Muscle layer of duodenum (tissue), 2 donors: Measurements from ENCODE around the gene WDR18.
"Not testable (repeated sequence)": the region's sequence is repeated elsewhere in the genome, so short reads cannot be mapped to it uniquely, and the experiment has no call there.

Source experiments
- H3K27ac ChIP-seq: one replicate; pipeline ENCODE4 v1.7.0; 2013; ENCODE audit warnings: mild to moderate bottlenecking, low read length
- H3K27me3 ChIP-seq: one replicate; pipeline ENCODE4 v1.7.0; 2013; ENCODE audit warnings: low read depth, mild to moderate bottlenecking, control low read depth, low read length
- H3K36me3 ChIP-seq, 2 donors: one replicate each; pipeline ENCODE4 v1.7.0; 2013; ENCODE audit warnings: low read length in 2 of 2, control low read depth in 1 of 2, mild to moderate bottlenecking in 1 of 2; ENCODE audit not compliant: insufficient read depth in 2 of 2, control insufficient read depth in 1 of 2
- H3K4me1 ChIP-seq, 2 donors: one replicate each; pipeline ENCODE4 v1.7.0; 2013; ENCODE audit warnings: low read length in 2 of 2, mild to moderate bottlenecking in 2 of 2, control low read depth in 1 of 2, moderate library complexity in 1 of 2; ENCODE audit not compliant: insufficient read depth in 2 of 2, control insufficient read depth in 1 of 2
- H3K4me3 ChIP-seq, 2 donors: one replicate each; pipeline ENCODE4 v1.7.0; 2013; ENCODE audit warnings: low read length in 2 of 2, low read depth in 1 of 2, mild to moderate bottlenecking in 1 of 2
- H3K9me3 ChIP-seq, 2 donors: one replicate each; pipeline ENCODE4 v1.7.0; 2013; ENCODE audit warnings: low read length in 2 of 2, control low read depth in 1 of 2, mild to moderate bottlenecking in 1 of 2; ENCODE audit not compliant: control insufficient read depth in 1 of 2
- donor health status: healthy.

Gene WDR18

DNA sequence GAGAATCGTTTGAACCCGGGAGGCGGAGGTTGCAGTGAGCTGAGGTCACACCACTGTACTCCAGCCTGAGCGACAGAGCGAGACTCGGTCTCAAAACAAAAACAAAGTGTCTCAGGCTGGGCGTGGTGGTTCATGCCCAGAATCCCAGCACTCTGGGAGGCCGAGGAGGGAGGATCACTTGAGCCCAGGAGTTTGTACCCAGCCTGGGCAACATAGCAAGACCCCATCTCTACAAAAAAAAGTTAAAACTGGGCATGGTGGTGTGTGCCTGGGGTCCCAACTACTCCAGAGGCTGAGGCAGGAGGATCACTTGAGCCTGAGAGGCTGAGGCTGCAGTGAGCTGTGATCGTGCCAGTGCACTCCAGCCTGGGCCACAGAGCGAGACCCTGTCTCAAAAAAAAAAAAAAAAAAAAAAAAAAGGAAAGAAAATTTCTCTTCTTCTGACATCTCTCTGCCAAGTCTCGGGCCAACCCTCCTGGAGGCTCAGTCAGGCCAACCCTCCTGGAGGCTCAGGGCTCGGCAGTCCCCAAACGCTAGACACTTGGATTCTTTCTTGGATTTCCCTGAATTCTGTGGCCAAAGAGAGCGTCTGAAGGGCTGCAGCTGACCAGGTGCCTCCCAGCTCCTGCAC lies 32.0 kb upstream of the WDR18 start:
- H3K9me3 ChIP-seq, result no peaks in the 10 kb centered on the region
- no peaks in the 10 kb centered on the region for H3K27me3 ChIP-seq
- no peak overlapping the region for H3K27ac ChIP-seq
- H3K4me1 ChIP-seq, result peaks cover 0 to 12% of the 10 kb centered on the region in 2 donors
- no peaks in the 10 kb centered on the region for H3K36me3 ChIP-seq
- H3K4me3 ChIP-seq, result no peak overlapping the region

- Histone ChIP-seq H3K4me1 (peaks cover 0 to 12% of the 10 kb centered on the region in 2 donors), H3K36me3 (no peaks in the 10 kb centered on the region), H3K4me3 (no peak overlapping the region), H3K9me3 (no peaks in the 10 kb centered on the region), H3K27me3 (no peaks in the 10 kb centered on the region), H3K27ac (no peak overlapping the region)
These were observed 31.3 kb upstream of the WDR18 start for GRCh38 chr19:952680-953444.

DNA sequence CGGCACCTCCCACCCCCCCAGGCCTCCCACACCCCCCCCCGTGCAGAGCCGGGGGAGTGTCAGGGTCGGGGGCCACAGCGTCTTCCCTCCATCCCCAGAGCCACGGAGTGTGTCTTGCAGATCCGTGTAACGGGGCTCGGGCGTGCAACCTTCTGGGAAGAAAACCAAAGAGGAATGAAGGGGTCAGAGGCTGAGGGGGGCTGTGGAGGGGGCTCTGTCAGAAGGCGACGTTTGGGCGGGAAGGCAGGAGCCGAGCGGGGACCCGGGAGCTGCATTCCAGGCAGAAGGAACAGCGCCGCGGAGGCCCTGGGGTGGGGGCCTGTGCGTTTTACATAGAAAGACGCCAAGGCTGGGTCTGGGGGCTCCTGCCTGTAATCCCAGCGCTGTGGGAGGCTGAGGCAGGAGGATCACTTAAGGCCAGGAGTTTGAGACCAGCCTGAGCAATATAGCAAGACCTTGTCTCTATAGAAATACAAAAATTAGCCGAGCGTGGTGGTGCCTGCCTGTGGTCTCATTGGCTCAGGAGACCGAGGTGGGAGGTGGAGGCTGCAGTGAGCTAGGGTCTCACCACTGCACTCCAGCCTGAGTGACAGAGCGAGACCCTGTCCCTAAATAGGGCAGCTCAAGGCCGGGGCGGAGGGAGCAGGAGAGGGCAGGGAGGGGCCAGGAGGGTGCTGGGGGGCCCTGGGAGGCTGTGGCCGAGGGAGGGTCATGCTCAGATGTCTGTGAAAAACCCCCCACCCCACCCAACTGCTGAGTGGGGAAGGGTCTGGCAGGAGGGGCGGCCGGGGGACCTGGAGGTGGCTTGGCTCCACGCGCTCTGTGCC lies 30.5 kb upstream of the WDR18 start:
- no peaks in the 10 kb centered on the region for H3K36me3 ChIP-seq
- H3K27ac ChIP-seq, result no peak overlapping the region
- peaks cover 0 to 12% of the 10 kb centered on the region in 2 donors for H3K4me1 ChIP-seq
- no peak overlapping the region for H3K4me3 ChIP-seq
- H3K27me3 ChIP-seq, result no peaks in the 10 kb centered on the region
- no peaks in the 10 kb centered on the region for H3K9me3 ChIP-seq

DNA sequence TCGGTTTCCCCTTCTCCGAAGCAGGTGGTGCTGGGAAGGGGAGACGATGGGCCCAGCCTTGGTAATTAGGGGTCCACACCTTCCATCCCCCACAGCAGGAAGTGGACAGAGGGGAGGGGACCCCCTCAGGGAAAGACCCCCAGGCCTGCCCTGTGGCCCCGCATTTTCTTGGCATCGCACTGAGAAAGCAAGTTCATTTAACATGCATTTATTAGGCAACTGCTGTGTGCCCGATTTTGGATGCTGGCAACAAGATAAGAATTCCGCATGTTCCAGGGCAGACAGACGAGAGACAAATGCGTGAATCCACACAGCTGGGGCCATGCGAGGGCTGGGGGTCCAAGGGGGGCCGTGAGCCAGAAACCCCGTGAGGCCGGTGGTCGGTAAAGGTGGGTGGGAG lies 29.9 kb upstream of the WDR18 start:
- no peak overlapping the region for H3K4me3 ChIP-seq
- no peaks in the 10 kb centered on the region for H3K9me3 ChIP-seq
- no peak overlapping the region for H3K27ac ChIP-seq
- H3K36me3 ChIP-seq, result no peaks in the 10 kb centered on the region
- peaks cover 0 to 12% of the 10 kb centered on the region in 2 donors for H3K4me1 ChIP-seq
- H3K27me3 ChIP-seq, result no peaks in the 10 kb centered on the region

- Histone ChIP-seq H3K27me3 (no peaks in the 10 kb centered on the region), H3K9me3 (no peaks in the 10 kb centered on the region), H3K4me3 (no peak overlapping the region), H3K36me3 (peaks cover 0 to 3% of the 10 kb centered on the region in 2 donors), H3K4me1 (peaks cover 0 to 12% of the 10 kb centered on the region in 2 donors), H3K27ac (no peak overlapping the region)
These were observed 29.3 kb upstream of the WDR18 start for GRCh38 chr19:954672-955494.

DNA sequence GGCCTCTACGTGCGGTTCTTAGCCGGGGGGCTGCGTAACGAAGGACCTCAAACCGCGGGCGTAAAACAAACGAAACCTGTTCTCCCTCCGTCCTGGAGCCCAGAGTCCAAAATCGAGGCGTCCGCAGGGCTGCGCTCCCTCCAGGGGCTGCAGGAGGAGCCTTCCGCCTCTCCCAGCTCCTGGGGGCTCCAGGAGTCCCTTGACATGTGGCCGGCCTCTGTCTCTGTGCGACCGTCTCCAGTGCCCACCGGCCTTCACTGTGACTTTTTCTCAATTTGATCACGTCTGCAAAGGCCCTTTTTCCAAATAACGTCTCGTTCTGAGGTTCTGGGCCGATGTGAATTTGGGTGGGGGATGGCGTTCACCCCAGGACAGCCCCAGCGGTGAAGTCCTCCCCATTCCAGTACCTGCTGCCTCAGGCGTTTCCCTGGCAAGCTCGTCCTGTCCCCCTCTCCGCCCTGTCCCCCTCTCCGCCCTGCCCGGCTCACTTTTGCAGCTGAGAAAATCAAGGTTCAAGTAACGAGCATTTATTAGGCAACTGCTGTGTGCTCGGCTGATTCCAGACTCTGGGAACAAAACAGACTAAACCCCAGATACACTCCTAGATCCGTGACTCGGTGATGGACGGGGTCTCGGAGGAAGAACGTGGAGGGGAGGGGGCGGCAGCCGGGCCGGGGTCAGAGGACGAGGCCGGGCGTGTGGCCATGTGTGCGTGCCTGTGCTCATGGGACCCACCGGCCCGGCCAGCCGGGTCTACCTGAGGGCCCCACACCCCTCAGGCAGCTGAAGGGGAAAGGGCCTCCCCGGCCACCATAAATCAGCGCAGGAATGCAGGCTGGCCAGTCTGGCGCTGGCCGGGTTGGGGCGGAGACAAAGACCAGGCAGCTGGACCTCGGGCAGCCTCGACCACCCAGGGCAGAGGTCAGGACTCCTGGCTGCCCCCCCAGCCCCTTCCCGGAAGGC lies 28.1 kb upstream of the WDR18 start:
- H3K36me3 ChIP-seq, result peaks cover 0 to 13% of the 10 kb centered on the region in 2 donors
- peaks cover 0 to 12% of the 10 kb centered on the region in 2 donors for H3K4me1 ChIP-seq
- no peak overlapping the region for H3K4me3 ChIP-seq
- no peaks in the 10 kb centered on the region for H3K27me3 ChIP-seq
- H3K9me3 ChIP-seq, result no peaks in the 10 kb centered on the region
- no peak overlapping the region for H3K27ac ChIP-seq

DNA sequence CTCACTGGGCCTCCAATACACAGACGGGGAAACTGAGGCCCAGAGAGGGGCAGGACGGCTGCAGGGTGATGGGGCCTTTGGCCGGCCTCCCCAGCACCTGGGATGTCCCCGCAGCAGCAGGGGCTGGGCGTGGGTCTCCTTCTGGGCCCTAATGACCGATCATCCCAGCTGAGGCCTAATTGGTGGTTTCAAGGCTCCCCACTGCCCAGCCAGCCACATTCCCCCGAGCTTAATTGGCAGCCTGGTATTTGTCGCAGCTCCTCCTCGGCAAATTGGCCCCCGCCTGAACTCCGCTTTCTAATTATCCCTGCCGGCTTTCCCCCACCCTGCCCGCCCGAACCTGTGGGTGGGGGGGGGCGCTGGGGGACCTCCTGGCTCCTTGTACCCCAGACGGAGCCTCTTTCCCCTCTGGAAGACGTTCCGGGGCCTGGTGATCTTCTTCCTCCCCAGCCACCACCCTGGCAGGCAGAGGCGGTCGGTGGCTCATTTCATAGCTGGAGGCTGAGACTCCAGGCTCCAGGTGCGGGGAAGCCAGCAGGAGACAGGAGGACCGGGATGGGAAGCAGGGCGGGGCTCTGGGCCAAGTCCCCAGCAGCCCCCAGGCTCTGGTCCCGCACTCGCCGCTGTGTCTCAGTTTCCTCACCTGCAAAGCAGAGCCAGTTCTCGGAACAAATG lies 27.2 kb upstream of the WDR18 start:
- H3K27me3 ChIP-seq, result no peaks in the 10 kb centered on the region
- H3K27ac ChIP-seq, result no peak overlapping the region
- peaks cover 0 to 15% of the 10 kb centered on the region in 2 donors for H3K36me3 ChIP-seq
- H3K4me3 ChIP-seq, result no peak overlapping the region
- H3K4me1 ChIP-seq, result peaks cover 0 to 12% of the 10 kb centered on the region in 2 donors
- no peaks in the 10 kb centered on the region for H3K9me3 ChIP-seq

DNA sequence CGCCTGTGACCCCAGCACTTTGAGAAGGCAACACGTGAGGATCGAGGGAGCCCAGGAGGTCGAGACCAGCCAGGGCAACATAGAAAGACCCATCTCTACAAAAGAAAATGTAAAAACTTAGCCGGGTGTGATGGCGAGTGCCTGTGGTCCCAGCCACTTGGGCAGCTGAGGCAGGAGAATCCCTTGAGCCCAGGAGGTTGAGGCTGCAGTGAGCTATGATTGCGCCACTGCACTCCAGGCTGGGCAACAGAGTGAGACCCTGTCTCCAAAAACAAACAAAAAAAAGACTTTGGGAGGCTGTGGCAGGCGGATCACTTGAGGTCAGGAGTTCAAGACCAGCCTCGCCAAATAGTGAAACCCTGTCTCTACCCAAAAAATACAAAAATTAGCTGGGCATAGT lies 26.6 kb upstream of the WDR18 start:
- not testable (repeated sequence) for H3K4me3 ChIP-seq, H3K27ac ChIP-seq
- peaks cover 0 to 15% of the 10 kb centered on the region in 2 donors for H3K36me3 ChIP-seq

DNA sequence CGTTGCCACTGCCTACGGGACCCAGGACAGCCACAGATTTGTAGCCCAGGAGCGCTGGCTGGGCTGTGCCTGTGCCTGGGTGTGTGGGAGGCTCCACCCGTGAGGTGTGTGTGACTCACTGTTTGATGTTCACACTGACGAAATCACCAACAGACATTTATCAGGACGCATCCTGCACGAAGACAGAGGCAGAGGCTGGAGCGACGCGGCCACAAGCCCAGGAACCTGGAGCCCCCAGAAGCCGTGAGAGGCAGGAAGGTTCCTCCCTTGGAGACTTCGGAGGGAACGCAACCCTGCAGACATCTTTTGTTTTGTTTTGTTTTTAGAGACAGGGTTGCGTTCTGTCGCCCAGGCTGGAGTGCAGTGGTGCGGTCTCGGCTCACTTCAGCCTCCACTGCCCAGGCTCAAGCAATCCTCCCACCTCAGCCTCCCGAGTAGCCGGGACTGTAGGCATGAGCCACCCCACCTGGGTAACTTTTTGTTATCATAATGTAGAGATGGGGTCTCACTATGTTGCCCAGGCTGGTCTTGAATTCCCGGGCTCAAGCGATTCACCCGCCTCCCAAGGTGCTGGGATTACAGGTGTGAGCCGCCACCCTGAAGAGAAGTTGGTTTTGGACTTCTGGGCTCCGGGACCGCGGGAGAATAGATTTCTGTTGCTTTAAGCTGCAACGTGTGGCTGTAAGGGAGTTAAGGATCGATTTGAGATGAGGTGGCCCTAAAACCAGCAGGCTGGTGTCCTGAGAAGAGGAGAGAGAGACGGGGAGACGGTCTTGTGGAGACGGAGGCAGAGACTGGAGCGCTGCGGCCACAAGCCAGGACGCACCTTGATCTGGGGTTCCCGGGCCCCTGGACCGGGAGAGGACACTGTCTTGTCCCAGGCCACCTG lies 24.9 kb upstream of the WDR18 start:
- Histone ChIP-seq H3K27ac (no peak overlapping the region), H3K27me3 (no peaks in the 10 kb centered on the region), H3K4me1 (peaks cover 0 to 4% of the 10 kb centered on the region in 2 donors), H3K9me3 (no peaks in the 10 kb centered on the region), H3K4me3 (no peak overlapping the region), H3K36me3 (peaks cover 0 to 23% of the 10 kb centered on the region in 2 donors)

More for the DNA sequence above, 26.6 kb upstream of the WDR18 start:
- H3K27me3 ChIP-seq, H3K9me3 ChIP-seq: not testable (repeated sequence)
- peaks cover 0 to 12% of the 10 kb centered on the region in 2 donors for H3K4me1 ChIP-seq
